PFSK-1 (cell line): ENCODE data around the gene MTA2. TPM values are rescaled to one million over a fixed set of nuclear protein-coding genes. Genes with fewer than 3 reads are reported as not detected.
A peak's percentile ranks its signal among the peaks of the same experiment; 100 is the strongest.

Experiments
- FOXP2 ChIP-seq: optimal IDR thresholded peaks from 2 replicates; pipeline ENCODE3; 2011; ENCODE audit warnings: borderline replicate concordance, control low read depth, inconsistent platforms; ENCODE audit not compliant: insufficient read depth; ENCODE audit errors: extremely low read length, extremely low read depth
- POLR2AphosphoS5 ChIP-seq: IDR thresholded peaks from 2 replicates; pipeline ENCODE4 v1.6.1; 2012; ENCODE audit warnings: low read depth, mild to moderate bottlenecking, control low read depth, low read length, moderate library complexity
- SIN3A ChIP-seq: IDR thresholded peaks from 2 replicates; pipeline ENCODE4 v1.6.1; 2012; ENCODE audit warnings: mild to moderate bottlenecking, low read length, moderate library complexity, borderline replicate concordance; ENCODE audit not compliant: insufficient read depth
- TAF1 ChIP-seq: IDR thresholded peaks from 2 replicates; pipeline ENCODE4 v1.6.1; 2012; ENCODE audit warnings: low read length, control low read depth, borderline replicate concordance; ENCODE audit not compliant: insufficient read depth
- polyA plus RNA-seq: library from polyadenylated mRNA; unstranded; fragments of >200 nt; gene quantifications from one replicate; pipeline ENCODE4 v1.2.1, GENCODE V29; 2012; ENCODE audit warnings: low read depth, missing spikeins; ENCODE audit not compliant: insufficient read length
- TF ChIP-seq, protein P1 (sequence below), 2 experiments: IDR thresholded peaks; 2 replicates each; pipeline versions ENCODE4 v1.6.1 to v1.8.0; 2011 to 2012; ENCODE audit warnings: low read depth in 2 of 2, low read length in 2 of 2, control low read depth in 1 of 2, inconsistent platforms in 1 of 2, mild to moderate bottlenecking in 1 of 2, moderate library complexity in 1 of 2; ENCODE audit not compliant: insufficient read depth in 1 of 2

MTA2 gene
- polyA plus RNA-seq, result 78.0 TPM

DNA sequence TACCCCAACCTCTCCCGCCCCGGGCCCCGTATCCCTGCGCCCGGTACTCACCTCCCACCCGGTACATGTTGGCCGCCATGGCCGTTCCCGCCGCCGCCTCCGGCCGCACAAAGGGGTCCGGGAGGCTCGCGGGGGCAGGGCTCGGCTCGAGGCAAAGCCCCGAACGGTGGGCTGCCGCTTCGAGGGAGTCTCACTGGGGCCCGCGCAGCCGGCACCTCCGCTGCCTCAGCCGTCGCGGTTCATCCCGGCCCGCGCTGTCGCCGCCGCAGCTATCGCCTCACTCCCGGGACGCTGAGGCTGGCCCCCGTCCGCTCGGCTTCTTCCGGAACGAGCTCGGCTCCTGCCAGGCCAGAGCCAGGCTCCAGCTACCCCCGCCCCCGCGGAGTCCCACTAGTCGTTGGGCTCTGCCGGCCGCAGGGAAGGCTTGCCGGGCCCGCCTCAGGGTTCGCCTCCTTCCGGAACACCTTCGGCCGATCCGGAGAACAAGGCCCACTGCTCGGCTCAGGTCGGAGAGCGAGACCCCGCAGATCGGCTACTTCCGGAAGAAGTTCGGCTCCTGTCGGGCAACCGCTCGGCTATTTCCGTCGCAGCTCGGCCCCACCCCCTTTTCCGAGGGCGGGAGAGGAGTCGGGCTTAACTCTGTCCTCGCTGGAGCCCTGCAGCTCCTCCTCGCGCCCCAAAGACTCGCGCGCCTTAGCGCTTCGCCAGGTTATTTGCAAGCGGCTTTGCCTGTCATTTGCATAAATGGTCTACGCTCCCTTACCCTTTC is at the start of gene MTA2:
Gene MTA2, minus strand, starts transcription at position 494 of the 769 bp plus-strand sequence. Its CDS starts 415 bp downstream, at position 79.
- TF ChIP-seq SIN3A (no peak), FOXP2 (peak; percentile 19), POLR2AphosphoS5 (peak; percentile 87), TAF1 (peak; percentile 29; the same call in 1 of the 2 replicates)
- TF ChIP-seq, protein P1, sequence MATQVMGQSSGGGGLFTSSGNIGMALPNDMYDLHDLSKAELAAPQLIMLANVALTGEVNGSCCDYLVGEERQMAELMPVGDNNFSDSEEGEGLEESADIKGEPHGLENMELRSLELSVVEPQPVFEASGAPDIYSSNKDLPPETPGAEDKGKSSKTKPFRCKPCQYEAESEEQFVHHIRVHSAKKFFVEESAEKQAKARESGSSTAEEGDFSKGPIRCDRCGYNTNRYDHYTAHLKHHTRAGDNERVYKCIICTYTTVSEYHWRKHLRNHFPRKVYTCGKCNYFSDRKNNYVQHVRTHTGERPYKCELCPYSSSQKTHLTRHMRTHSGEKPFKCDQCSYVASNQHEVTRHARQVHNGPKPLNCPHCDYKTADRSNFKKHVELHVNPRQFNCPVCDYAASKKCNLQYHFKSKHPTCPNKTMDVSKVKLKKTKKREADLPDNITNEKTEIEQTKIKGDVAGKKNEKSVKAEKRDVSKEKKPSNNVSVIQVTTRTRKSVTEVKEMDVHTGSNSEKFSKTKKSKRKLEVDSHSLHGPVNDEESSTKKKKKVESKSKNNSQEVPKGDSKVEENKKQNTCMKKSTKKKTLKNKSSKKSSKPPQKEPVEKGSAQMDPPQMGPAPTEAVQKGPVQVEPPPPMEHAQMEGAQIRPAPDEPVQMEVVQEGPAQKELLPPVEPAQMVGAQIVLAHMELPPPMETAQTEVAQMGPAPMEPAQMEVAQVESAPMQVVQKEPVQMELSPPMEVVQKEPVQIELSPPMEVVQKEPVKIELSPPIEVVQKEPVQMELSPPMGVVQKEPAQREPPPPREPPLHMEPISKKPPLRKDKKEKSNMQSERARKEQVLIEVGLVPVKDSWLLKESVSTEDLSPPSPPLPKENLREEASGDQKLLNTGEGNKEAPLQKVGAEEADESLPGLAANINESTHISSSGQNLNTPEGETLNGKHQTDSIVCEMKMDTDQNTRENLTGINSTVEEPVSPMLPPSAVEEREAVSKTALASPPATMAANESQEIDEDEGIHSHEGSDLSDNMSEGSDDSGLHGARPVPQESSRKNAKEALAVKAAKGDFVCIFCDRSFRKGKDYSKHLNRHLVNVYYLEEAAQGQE (IDR thresholded peaks at IDR 0.05; ENCODE audit: insufficient read depth in 1 of 2, low read depth in 2 of 2, low read length in 2 of 2), result 0 out of 4 replicates have a peak, but pooled peaks of 1 of the 2 experiments have one; percentile 38

DNA sequence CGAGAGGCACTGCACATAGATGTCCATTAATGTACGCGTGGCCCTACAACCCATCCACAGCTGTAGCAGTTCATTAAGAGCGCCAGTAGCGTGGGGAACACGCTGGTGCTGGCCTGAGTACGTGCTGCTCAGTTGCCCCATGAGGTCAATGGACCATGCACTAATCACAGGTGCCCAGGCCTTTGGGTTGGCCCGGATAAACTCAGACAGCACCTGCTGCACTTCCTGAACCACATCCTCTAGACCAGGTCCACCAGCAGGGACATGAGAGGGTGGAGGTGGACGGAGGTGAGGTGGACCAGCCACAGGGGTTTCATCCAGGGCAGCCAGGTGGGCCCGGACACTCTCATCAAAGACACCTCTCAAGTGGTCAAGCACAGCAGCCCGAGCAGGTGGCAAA is 47.8 kb upstream of the MTA2 start:
- TF ChIP-seq, protein P1 (IDR thresholded peaks at IDR 0.05; ENCODE audit: insufficient read depth in 1 of 2, low read depth in 2 of 2, low read length in 2 of 2), result no peak
- TF ChIP-seq TAF1, result no peak
- no peak for TF ChIP-seq FOXP2
- no peak for TF ChIP-seq POLR2AphosphoS5
- no peak for TF ChIP-seq SIN3A

DNA sequence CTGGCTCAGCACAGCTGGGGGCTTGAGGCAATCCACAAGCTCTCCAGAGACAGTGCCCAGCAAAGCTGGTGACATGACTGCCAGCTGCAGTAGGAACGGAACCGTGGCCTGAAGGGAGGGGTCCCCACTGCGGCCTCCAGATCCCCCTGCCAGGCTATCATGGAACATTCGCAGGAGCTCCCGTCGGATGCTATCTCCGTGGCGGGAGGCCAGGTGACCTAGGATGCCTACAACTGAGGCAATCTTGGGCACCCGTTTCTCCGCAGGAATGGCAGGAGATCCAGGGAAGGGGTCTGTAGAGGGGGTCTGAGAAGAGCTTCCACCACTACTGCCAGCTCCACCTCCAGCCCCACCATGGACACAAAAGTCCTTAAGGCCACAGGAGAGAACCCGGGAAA is 47.3 kb upstream of the MTA2 start:
- no peak for TF ChIP-seq FOXP2
- no peak for TF ChIP-seq SIN3A
- no peak for TF ChIP-seq POLR2AphosphoS5
- TF ChIP-seq, protein P1 (IDR thresholded peaks at IDR 0.05; ENCODE audit: insufficient read depth in 1 of 2, low read depth in 2 of 2, low read length in 2 of 2), result no peak
- no peak for TF ChIP-seq TAF1

DNA sequence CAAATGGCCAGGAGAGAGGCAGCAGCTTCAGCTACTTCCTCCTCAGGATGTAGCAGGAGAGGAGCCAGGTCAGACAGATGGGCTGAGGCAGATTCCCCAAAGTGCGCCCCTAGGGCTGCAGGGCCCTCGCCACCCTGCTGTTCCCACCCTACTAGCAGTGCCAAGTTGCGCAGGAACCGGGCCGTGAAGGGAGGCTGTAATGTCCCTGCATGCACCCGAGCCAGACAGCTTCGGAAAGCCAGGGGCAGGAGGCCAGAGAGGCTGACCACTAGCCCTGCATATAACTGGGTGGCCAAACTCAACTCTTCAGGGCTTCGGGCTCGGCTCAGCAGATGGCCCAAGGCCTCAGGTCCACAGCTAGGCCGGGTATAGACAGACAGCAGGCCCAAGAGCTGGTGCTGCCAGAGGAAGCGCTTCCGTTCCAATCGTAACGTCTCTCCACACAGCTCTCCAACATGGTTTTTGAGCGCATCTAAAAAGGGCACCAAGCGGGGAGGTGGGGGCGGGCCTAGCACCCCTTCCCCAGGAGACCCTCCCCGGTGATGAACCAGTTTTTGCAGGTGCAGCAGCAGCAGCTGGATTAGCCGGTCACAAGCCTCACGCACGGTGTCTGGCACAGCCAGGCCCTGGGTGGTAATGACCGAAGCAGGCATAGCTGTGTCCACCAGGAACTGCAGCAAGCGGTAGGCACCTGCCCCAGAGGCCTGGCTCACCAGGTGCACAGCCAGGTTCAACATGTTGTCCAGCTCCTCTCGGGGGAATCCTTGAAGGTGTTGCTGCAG is 46.7 kb upstream of the MTA2 start:
- TF ChIP-seq TAF1, result no peak
- TF ChIP-seq, protein P1 (IDR thresholded peaks at IDR 0.05; ENCODE audit: insufficient read depth in 1 of 2, low read depth in 2 of 2, low read length in 2 of 2), result no peak
- no peak for TF ChIP-seq SIN3A
- no peak for TF ChIP-seq POLR2AphosphoS5
- no peak for TF ChIP-seq FOXP2

- TF ChIP-seq SIN3A (no peak), POLR2AphosphoS5 (no peak), FOXP2 (no peak), TAF1 (no peak)
- TF ChIP-seq, protein P1 (IDR thresholded peaks at IDR 0.05; ENCODE audit: insufficient read depth in 1 of 2, low read depth in 2 of 2, low read length in 2 of 2), result no peak
These were observed 45.9 kb upstream of the MTA2 start for GRCh38 chr11:62647609-62648005.
